ENCODE data around the gene RANBP9.

The RANBP9 gene

DNA sequence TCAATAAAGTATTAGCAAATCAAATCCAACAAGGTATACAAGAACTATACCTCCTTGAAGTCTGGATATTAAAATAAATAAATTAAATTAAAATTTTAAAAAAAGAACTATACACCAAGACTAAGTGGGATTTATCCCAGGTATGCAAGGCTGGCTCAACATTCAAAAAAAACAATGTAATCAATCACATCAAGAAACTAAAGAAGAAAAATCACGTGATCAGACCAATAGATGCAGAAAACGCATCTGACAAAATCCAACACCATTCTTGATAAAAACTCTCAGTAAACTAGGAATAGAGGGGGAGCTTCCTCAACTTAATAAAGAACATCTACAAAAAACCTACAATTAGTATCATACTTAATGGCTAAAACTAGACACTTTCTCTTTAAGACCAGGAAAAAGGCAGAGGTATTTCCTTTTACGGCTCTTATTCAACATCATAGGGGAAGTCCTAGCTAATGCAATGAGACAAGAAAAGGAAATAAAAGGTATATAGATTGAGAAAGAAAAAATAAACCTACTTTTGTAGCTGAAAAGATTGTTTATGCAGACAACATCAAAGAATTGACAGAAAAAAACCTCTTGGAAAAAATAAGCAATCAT lies 35.0 kb downstream of the RANBP9 start:
- H3K36me3 ChIP-seq = peaks cover 5% of the 10 kb centered on the region; the same call in 1 of the 2 replicates
- DNase-seq = no peak
- H3K9me3 ChIP-seq (ENCODE audit: severe bottlenecking) = no peaks in the 10 kb centered on the region
- H3K27ac ChIP-seq = no peak overlapping the region
- H3K4me3 ChIP-seq (ENCODE audit: low read depth, low read length) = no peak overlapping the region
- TF ChIP-seq, protein P1, sequence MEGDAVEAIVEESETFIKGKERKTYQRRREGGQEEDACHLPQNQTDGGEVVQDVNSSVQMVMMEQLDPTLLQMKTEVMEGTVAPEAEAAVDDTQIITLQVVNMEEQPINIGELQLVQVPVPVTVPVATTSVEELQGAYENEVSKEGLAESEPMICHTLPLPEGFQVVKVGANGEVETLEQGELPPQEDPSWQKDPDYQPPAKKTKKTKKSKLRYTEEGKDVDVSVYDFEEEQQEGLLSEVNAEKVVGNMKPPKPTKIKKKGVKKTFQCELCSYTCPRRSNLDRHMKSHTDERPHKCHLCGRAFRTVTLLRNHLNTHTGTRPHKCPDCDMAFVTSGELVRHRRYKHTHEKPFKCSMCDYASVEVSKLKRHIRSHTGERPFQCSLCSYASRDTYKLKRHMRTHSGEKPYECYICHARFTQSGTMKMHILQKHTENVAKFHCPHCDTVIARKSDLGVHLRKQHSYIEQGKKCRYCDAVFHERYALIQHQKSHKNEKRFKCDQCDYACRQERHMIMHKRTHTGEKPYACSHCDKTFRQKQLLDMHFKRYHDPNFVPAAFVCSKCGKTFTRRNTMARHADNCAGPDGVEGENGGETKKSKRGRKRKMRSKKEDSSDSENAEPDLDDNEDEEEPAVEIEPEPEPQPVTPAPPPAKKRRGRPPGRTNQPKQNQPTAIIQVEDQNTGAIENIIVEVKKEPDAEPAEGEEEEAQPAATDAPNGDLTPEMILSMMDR (IDR thresholded peaks at IDR 0.05; ENCODE audit: low read depth, low read length) = no peak
- H3K27me3 ChIP-seq (ENCODE audit: insufficient read depth, low read depth, severe bottlenecking) = no peaks in the 10 kb centered on the region

DNA sequence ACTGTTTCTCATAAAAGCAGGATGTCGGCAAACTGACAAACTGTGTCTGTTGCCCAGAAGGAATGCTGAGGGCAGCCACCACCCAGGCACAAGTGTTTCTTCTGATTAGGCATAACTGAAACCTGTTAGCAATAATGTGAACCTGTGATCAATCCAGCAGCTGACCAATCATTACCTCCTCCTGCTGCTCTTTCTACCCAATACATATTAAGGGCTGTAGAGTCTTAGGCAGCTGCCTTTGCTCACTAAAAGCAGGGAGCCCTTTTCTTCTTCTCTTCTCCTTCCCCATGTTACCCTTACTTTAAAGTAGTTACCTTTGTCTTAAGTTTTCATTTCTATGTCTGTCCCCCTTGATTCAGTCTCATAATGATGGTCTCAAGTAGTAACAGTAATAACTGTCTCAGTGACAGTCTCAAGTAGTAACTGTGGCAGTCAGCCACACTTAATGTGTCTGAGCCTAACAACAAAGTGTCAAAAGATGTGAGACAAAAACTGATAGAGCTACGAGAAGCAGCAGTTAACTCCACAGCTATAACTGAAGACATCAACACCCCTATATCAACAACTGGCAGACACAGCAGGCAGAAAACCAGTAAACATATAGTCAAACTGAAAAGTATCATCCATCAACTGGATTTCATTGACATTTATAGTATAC lies 37.0 kb downstream of the RANBP9 start:
- no peak for DNase-seq
- Histone ChIP-seq H3K27ac (no peak overlapping the region), H3K27me3 (ENCODE audit: insufficient read depth, low read depth, severe bottlenecking) (no peaks in the 10 kb centered on the region), H3K36me3 (0 out of 2 replicates have a peak, but pooled peaks cover 3% of the 10 kb centered on the region), H3K9me3 (ENCODE audit: severe bottlenecking) (peaks cover 5% of the 10 kb centered on the region), H3K4me3 (ENCODE audit: low read depth, low read length) (no peak overlapping the region)
- TF ChIP-seq, protein P1 (IDR thresholded peaks at IDR 0.05; ENCODE audit: low read depth, low read length) = no peak

DNA sequence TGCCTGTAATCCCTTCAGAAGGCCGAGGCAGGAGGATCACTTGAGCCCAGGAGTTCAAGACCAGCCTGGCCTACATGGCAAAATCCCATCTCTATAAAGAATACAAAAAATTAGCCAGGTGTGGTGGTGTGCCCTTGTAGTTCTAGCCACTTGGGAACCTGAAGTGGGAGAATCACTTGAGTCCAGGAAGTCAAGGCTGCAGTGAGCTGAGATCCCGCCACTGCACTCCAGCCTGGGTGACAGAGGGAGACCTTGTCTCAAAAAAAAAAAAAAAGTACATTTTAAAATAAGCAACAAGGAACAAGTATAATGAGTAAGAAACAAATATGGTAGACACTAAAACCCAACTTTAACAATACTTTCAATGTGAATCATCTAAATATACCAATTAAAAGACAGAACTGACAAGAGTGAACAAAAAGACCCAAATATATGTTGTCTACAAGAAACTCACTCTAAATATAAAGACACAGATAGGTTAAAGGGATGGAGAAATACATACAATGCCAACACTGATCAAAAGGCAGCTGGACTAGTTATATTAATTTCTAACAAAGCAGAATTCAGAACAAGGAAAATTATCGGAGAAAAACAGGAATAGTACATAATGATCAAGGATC lies 37.7 kb downstream of the RANBP9 start:
- Histone ChIP-seq H3K4me3 (ENCODE audit: low read depth, low read length) (no peak overlapping the region), H3K27me3 (ENCODE audit: insufficient read depth, low read depth, severe bottlenecking) (no peaks in the 10 kb centered on the region), H3K27ac (no peak overlapping the region), H3K9me3 (ENCODE audit: severe bottlenecking) (peaks cover 5% of the 10 kb centered on the region), H3K36me3 (0 out of 2 replicates have a peak, but pooled peaks cover 3% of the 10 kb centered on the region)
- DNase-seq = no peak
- TF ChIP-seq, protein P1 (IDR thresholded peaks at IDR 0.05; ENCODE audit: low read depth, low read length) = no peak

DNA sequence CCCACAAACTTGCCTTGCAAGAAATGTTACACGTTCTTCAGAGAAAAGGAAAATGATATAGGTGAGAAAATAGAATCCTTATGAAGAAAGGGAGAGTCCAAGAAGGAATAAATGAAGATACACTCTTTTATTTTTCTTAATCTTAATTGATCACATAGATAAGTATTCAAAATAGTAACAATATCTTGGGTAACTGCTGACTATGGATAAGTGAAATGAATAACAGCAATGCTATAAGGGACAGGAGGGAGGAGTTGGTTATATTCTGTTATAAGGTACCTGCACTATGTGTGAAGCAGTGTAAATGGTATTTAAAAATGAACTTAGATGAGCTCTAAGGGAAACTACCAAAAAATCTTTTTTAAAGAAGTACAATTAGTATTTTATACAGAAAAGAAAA lies 38.3 kb downstream of the RANBP9 start:
- Histone ChIP-seq H3K36me3 (0 out of 2 replicates have a peak, but pooled peaks cover 3% of the 10 kb centered on the region), H3K4me3 (ENCODE audit: low read depth, low read length) (no peak overlapping the region), H3K27ac (no peak overlapping the region), H3K27me3 (ENCODE audit: insufficient read depth, low read depth, severe bottlenecking) (no peaks in the 10 kb centered on the region), H3K9me3 (ENCODE audit: severe bottlenecking) (peaks cover 5% of the 10 kb centered on the region)
- TF ChIP-seq, protein P1 (IDR thresholded peaks at IDR 0.05; ENCODE audit: low read depth, low read length) = no peak
- DNase-seq = no peak

DNA sequence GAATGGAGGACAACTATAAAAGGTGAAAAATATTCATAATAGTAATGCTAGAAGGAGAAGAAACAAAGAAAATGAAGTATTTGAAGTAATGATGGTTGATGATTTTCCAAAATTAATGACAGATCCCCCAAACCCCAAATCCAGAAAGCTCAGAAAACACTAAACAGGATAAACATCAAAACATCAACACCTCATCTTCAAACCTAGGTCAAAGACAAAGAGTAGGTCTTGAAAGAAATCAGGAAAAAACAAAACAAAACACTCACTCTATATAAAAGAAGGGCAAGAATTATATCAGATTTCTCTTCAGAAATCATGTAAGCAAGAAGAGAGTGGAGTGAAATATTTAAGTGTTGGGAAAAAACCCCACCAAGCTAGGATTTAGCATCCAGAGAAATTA lies 38.7 kb downstream of the RANBP9 start:
- Histone ChIP-seq H3K9me3 (ENCODE audit: severe bottlenecking) (peaks cover 5% of the 10 kb centered on the region), H3K4me3 (ENCODE audit: low read depth, low read length) (no peak overlapping the region), H3K27me3 (ENCODE audit: insufficient read depth, low read depth, severe bottlenecking) (no peaks in the 10 kb centered on the region), H3K27ac (no peak overlapping the region), H3K36me3 (0 out of 2 replicates have a peak, but pooled peaks cover 2% of the 10 kb centered on the region)
- no peak for DNase-seq
- TF ChIP-seq, protein P1 (IDR thresholded peaks at IDR 0.05; ENCODE audit: low read depth, low read length) = no peak

Measured in WERI-Rb-1 (cell line).